HepG2 (cell line): ENCODE data around the gene PEAK3. TPM values are rescaled to one million over a fixed set of nuclear protein-coding genes. Genes with fewer than 3 reads are reported as not detected.

Source experiments
- AKNA ChIP-seq: sonication (generic); formaldehyde crosslinking; IDR thresholded peaks from 2 replicates; pipeline ENCODE4 v1.4.0; 2020; ENCODE audit warnings: missing genetic modification reagents, borderline replicate concordance
- ATF7 ChIP-seq, 2 experiments: fragments of 450-650 bp in 1 of 2; sonication (generic) in 1 of 2; formaldehyde crosslinking in 1 of 2; IDR thresholded peaks; 2 replicates each; pipeline versions ENCODE4 v1.4.0 to v1.6.1; 2016 to 2020; ENCODE audit warnings: antibody characterized with exemption in 1 of 2, mild to moderate bottlenecking in 1 of 2, missing genetic modification reagents in 1 of 2
- BORCS8-MEF2B ChIP-seq: sonication (generic); formaldehyde crosslinking; IDR thresholded peaks from 2 replicates; pipeline ENCODE4 v1.8.0; 2022; ENCODE audit warnings: mild to moderate bottlenecking, missing genetic modification reagents
- FOXJ3 ChIP-seq: sonication (generic); formaldehyde crosslinking; IDR thresholded peaks from 2 replicates; pipeline ENCODE4 v1.4.0; 2020; ENCODE audit warnings: missing genetic modification reagents, mild to moderate bottlenecking, borderline replicate concordance
- JUN ChIP-seq: sonication (generic); formaldehyde crosslinking; IDR thresholded peaks from 2 replicates; pipeline ENCODE4 v1.4.0; 2020; ENCODE audit warnings: mild to moderate bottlenecking, missing genetic modification reagents
- KLF15 ChIP-seq: sonication (generic); formaldehyde crosslinking; IDR thresholded peaks from 2 replicates; pipeline ENCODE4 v1.8.1; 2023; ENCODE audit warnings: borderline replicate concordance, mild to moderate bottlenecking, inconsistent platforms, missing genetic modification reagents, mixed read lengths
- NR2C2 ChIP-seq: sonication (generic); formaldehyde crosslinking; IDR thresholded peaks from 2 replicates; pipeline ENCODE4 v1.4.0; 2020; ENCODE audit warnings: missing genetic modification reagents, mild to moderate bottlenecking, moderate library complexity, borderline replicate concordance
- POLR2A ChIP-seq, 2 experiments: IDR thresholded peaks; 2 replicates each; pipeline ENCODE4 v1.6.1; 2011; ENCODE audit warnings: low read depth in 2 of 2, low read length in 2 of 2, mild to moderate bottlenecking in 1 of 2, moderate library complexity in 1 of 2; ENCODE audit not compliant: insufficient read depth in 1 of 2
- SCMH1 ChIP-seq: sonication (generic); formaldehyde crosslinking; IDR thresholded peaks from 2 replicates; pipeline ENCODE4 v1.9.0; 2021; ENCODE audit warnings: missing genetic modification reagents, mild to moderate bottlenecking, borderline replicate concordance
- SOX5 ChIP-seq: IDR thresholded peaks from 2 replicates; pipeline ENCODE4 v1.6.1; 2016; ENCODE audit warnings: borderline replicate concordance
- STAT5B ChIP-seq: sonication (generic); formaldehyde crosslinking; IDR thresholded peaks from 2 replicates; pipeline ENCODE4 v1.4.0; 2020; ENCODE audit warnings: missing genetic modification reagents
- TRIM22 ChIP-seq: fragments of 450-650 bp; IDR thresholded peaks from 2 replicates; pipeline ENCODE4 v1.6.1; 2017
- ZFP37 ChIP-seq: sonication (generic); formaldehyde crosslinking; IDR thresholded peaks from 2 replicates; pipeline ENCODE4 v1.4.0; 2020; ENCODE audit warnings: missing genetic modification reagents, borderline replicate concordance
- ZNF512B ChIP-seq: sonication (generic); formaldehyde crosslinking; IDR thresholded peaks from 2 replicates; pipeline ENCODE4 v1.5.1; 2020; ENCODE audit warnings: missing genetic modification reagents, mild to moderate bottlenecking, borderline replicate concordance
- ZNF530 ChIP-seq: sonication (generic); formaldehyde crosslinking; IDR thresholded peaks from 2 replicates; pipeline ENCODE4 v1.5.0; 2020; ENCODE audit warnings: low read depth, mild to moderate bottlenecking, missing genetic modification reagents
- ZNF558 ChIP-seq: sonication (generic); formaldehyde crosslinking; IDR thresholded peaks from 2 replicates; pipeline ENCODE4 v1.9.0; 2022; ENCODE audit warnings: mild to moderate bottlenecking, missing genetic modification reagents, borderline replicate concordance
- ZNF704 ChIP-seq: sonication (generic); formaldehyde crosslinking; IDR thresholded peaks from 2 replicates; pipeline ENCODE4 v1.8.1; 2023; ENCODE audit warnings: mild to moderate bottlenecking, inconsistent platforms, moderate library complexity, missing genetic modification reagents, borderline replicate concordance
- ZSCAN21 ChIP-seq: sonication (generic); formaldehyde crosslinking; IDR thresholded peaks from 2 replicates; pipeline ENCODE4 v1.8.0; 2022; ENCODE audit warnings: mild to moderate bottlenecking, missing genetic modification reagents, moderate library complexity, borderline replicate concordance
- polyA plus RNA-seq, 8 experiments: library from polyadenylated mRNA; depleted of rRNA in 3 of 8; stranded (reverse) in 7 of 8; unstranded in 1 of 8; fragments of >200 nt; fragmentation: Illumina TruSeq in 4 of 8; extraction: Trizol in 4 of 8; gene quantifications; 2 replicates each; pipeline versions ENCODE4 v1.2.1 to v1.2.3, GENCODE V29; 2011 to 2016; ENCODE audit warnings: low read depth in 4 of 8, missing spikeins in 1 of 8, mixed read lengths in 1 of 8; ENCODE audit not compliant: insufficient read depth in 1 of 8
- total RNA-seq, 5 experiments: library from RNA; depleted of rRNA; stranded (reverse); fragments of >200 nt; fragmentation: Illumina TruSeq; extraction: Trizol; gene quantifications; 2 replicates each; pipeline ENCODE4 v1.2.3, GENCODE V29; 2016; ENCODE audit warnings: low read depth in 1 of 5

The PEAK3 gene
- total and polyA plus RNA-seq, 2 of the 13 experiments (the other 11 are each of a cell fraction or from before 2014, with no cell fraction given), result not detected

GRCh38 chr19:2273356-2274184 is 8.4 kb downstream of the PEAK3 start (continued):
- TF ChIP-seq AKNA (CRISPR knock-in tag) (no peak), ZSCAN21 (CRISPR knock-in tag) (peak; percentile 77; the same call in 1 of the 2 replicates), POLR2A (IDR thresholded peaks at IDR 0.05; ENCODE audit: insufficient read depth in 1 of 2, low read depth in 2 of 2, low read length in 2 of 2) (peak in 1 of 2 experiments; percentile 65; a peak in 2 of 4 replicates), ZNF512B (no peak), KLF15 (CRISPR knock-in tag) (no peak), NR2C2 (CRISPR knock-in tag) (peak; percentile 99), SOX5 (peak; percentile 65), FOXJ3 (CRISPR knock-in tag) (no peak), SCMH1 (CRISPR knock-in tag) (no peak), JUN (CRISPR knock-in tag) (no peak), STAT5B (CRISPR knock-in tag) (no peak), ZNF558 (CRISPR knock-in tag) (no peak; the same call in 1 of the 2 replicates), ZNF704 (CRISPR knock-in tag) (no peak), TRIM22 (no peak), BORCS8-MEF2B (no peak), ZNF530 (CRISPR knock-in tag) (no peak), ZFP37 (CRISPR knock-in tag) (no peak), ATF7 (IDR thresholded peaks at IDR 0.05) (no peak), ATF7 (CRISPR knock-in tag; IDR thresholded peaks at IDR 0.05) (no peak)
